ENCODE measurements around the gene GNAL.
"Not testable (repeated sequence)": the region's sequence is repeated elsewhere in the genome, so short reads cannot be mapped to it uniquely, and the experiment has no call there.

Gene GNAL

GRCh38 chr18:11688972-11689668 lies at the start of gene GNAL:
TSS of gene GNAL (plus strand) at chr18:11689264. CDS start at chr18:11689564, 300 bp downstream.
- peak; percentile 12 for DNase-seq

- DNase-seq: not testable (repeated sequence)
Observed at GRCh38 chr18:11647310-11647709, 41.8 kb upstream of the GNAL start.

GRCh38 chr18:11647804-11648203 lies 41.3 kb upstream of the GNAL start:
- not testable (repeated sequence) for DNase-seq

- DNase-seq: no peak
Observed at GRCh38 chr18:11649839-11650238, 39.2 kb upstream of the GNAL start.

GRCh38 chr18:11651899-11652298 lies 37.2 kb upstream of the GNAL start:
- no peak for DNase-seq

- no peak for DNase-seq
Observed at GRCh38 chr18:11653521-11653920, 35.5 kb upstream of the GNAL start.

GRCh38 chr18:11654736-11655605 lies 34.1 kb upstream of the GNAL start:
- DNase-seq: peak; percentile 0

- no peak for DNase-seq
Observed at GRCh38 chr18:11655606-11655932, 33.5 kb upstream of the GNAL start.

- no peak for DNase-seq
Observed at GRCh38 chr18:11657152-11657551, 31.9 kb upstream of the GNAL start.

GRCh38 chr18:11657554-11657953 lies 31.5 kb upstream of the GNAL start:
- DNase-seq: no peak

- DNase-seq: no peak
Observed at GRCh38 chr18:11658019-11658418, 31.0 kb upstream of the GNAL start.

- no peak for DNase-seq
Observed at GRCh38 chr18:11658989-11659388, 30.1 kb upstream of the GNAL start.

GRCh38 chr18:11660691-11661090 lies 28.4 kb upstream of the GNAL start:
- no peak for DNase-seq

GRCh38 chr18:11661430-11661829 lies 27.6 kb upstream of the GNAL start:
- no peak for DNase-seq

GRCh38 chr18:11663439-11664029 lies 25.5 kb upstream of the GNAL start:
- no peak for DNase-seq

- DNase-seq: no peak
Observed at GRCh38 chr18:11664286-11664685, 24.8 kb upstream of the GNAL start.

- no peak for DNase-seq
Observed at GRCh38 chr18:11665146-11665545, 23.9 kb upstream of the GNAL start.

GRCh38 chr18:11665587-11665986 lies 23.5 kb upstream of the GNAL start:
- no peak for DNase-seq

GRCh38 chr18:11666176-11666575 lies 22.9 kb upstream of the GNAL start:
- DNase-seq: no peak

- no peak for DNase-seq
Observed at GRCh38 chr18:11666831-11667230, 22.2 kb upstream of the GNAL start.

- DNase-seq: no peak
Observed at GRCh38 chr18:11667578-11667977, 21.5 kb upstream of the GNAL start.

GRCh38 chr18:11668441-11669169 lies 20.5 kb upstream of the GNAL start:
- no peak for DNase-seq

GRCh38 chr18:11669271-11669947 lies 19.7 kb upstream of the GNAL start:
- DNase-seq: no peak

Measured in NCI-H2107 (cell line).